C1 segment of cervical spinal cord (tissue), 14 donors: ENCODE measurements around the gene OTOG.
A peak's percentile ranks its signal among the peaks of the same experiment; 100 is the strongest.

Experiments
- DNase-seq, 14 donors: peaks; one replicate each; lab custom pipeline; 2025; lab: John Stamatoyannopoulos, UW

OTOG gene

GRCh38 chr11:17581732-17582053 lies 34.6 kb downstream of the OTOG start:
- DNase-seq: no peak

- DNase-seq: no peak
Measured at GRCh38 chr11:17585911-17586695, 39.0 kb downstream of the OTOG start.

- DNase-seq: no peak
Measured at GRCh38 chr11:17588166-17588565, 41.1 kb downstream of the OTOG start.

- DNase-seq: no peak
Measured at GRCh38 chr11:17588721-17589120, 41.7 kb downstream of the OTOG start.

GRCh38 chr11:17590463-17590862 lies 43.4 kb downstream of the OTOG start:
- DNase-seq: no peak

GRCh38 chr11:17591293-17591692 lies 44.2 kb downstream of the OTOG start:
- DNase-seq: no peak

GRCh38 chr11:17593466-17594245 lies 46.6 kb downstream of the OTOG start:
- no peak for DNase-seq

GRCh38 chr11:17594686-17595192 lies 47.7 kb downstream of the OTOG start:
- no peak for DNase-seq

- no peak for DNase-seq
Measured at GRCh38 chr11:17595526-17596309, 48.7 kb downstream of the OTOG start.

GRCh38 chr11:17596310-17596669 lies 49.2 kb downstream of the OTOG start:
- DNase-seq: no peak

- DNase-seq: no peak
Measured at GRCh38 chr11:17596711-17597110, 49.7 kb downstream of the OTOG start.

GRCh38 chr11:17597770-17598169 lies 50.7 kb downstream of the OTOG start:
- no peak for DNase-seq

- DNase-seq: peak in 11 of 14 donors; percentile 8 to 64 (median 40)
Measured at GRCh38 chr11:17598700-17599459, 51.8 kb downstream of the OTOG start.

- DNase-seq: no peak
Measured at GRCh38 chr11:17599460-17599925, 52.4 kb downstream of the OTOG start.

GRCh38 chr11:17600316-17601255 lies 53.5 kb downstream of the OTOG start:
- no peak for DNase-seq

- no peak for DNase-seq
Measured at GRCh38 chr11:17601256-17601671, 54.2 kb downstream of the OTOG start.

GRCh38 chr11:17601676-17602075 lies 54.6 kb downstream of the OTOG start:
- DNase-seq: no peak

GRCh38 chr11:17602105-17603001 lies 55.3 kb downstream of the OTOG start:
- DNase-seq: no peak
